Adrenal gland (tissue), 5 donors: Measurements from ENCODE around the gene PLA2G12A.

ENCODE experiments used
- POLR2A ChIP-seq, 2 donors: fragments of 450-650 bp; IDR thresholded peaks; one replicate each; pipeline ENCODE4 v1.6.1; 2017; ENCODE audit warnings: antibody characterized with exemption in 2 of 2, mild to moderate bottlenecking in 2 of 2, moderate library complexity in 1 of 2
- TF ChIP-seq, protein P1 (sequence below), 6 experiments: fragments of 450-650 bp in 4 of 6; fragments of 200-600 bp in 2 of 6; sonication (generic) in 1 of 6; IDR thresholded peaks; 1 replicate in 5 of 6; 2 replicates in 1 of 6; pipeline versions ENCODE4 v1.5.1 to v1.8.0; 2016 to 2021; ENCODE audit warnings: antibody characterized with exemption in 6 of 6, mild to moderate bottlenecking in 2 of 6, moderate library complexity in 1 of 6
- donor health status: DM: no; HTN: no; CAD: no.

DNA sequence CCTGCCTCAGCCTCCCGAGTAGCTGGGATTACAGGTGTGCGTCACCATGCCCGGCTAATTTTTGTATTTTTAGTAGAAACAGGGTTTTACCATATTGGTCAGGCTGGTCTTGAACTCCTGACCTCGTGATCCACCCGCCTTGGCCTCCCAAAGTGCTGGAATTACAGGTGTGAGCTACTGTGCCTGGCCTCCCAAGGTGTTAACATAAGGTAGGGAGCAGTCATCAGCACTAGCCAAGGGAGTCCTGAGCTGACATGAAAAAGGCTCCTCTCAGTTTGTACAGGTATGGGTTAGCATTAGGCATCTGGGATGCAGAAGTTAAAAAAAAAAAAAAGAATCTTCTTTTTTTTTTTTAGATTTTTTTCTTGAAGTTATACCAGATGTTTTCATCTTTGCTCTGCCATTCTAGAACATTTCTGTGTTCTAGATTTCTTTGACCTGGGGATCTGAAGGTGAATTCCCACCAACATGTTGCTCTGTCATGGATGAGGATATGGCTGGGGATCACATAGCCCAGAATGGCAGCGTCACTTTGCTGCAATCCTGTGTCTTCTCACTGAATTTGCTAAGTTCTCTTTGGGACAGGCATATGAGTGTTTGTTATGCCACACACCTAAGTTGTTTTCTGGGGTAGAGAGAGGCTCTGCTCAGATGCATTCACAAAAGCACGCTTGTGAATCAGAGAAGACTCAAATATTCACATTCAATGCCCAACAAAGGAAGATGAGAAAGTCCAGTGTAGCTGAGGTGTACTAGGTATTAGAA lies 24.4 kb upstream of the PLA2G12A start:
- TF ChIP-seq, protein P1, sequence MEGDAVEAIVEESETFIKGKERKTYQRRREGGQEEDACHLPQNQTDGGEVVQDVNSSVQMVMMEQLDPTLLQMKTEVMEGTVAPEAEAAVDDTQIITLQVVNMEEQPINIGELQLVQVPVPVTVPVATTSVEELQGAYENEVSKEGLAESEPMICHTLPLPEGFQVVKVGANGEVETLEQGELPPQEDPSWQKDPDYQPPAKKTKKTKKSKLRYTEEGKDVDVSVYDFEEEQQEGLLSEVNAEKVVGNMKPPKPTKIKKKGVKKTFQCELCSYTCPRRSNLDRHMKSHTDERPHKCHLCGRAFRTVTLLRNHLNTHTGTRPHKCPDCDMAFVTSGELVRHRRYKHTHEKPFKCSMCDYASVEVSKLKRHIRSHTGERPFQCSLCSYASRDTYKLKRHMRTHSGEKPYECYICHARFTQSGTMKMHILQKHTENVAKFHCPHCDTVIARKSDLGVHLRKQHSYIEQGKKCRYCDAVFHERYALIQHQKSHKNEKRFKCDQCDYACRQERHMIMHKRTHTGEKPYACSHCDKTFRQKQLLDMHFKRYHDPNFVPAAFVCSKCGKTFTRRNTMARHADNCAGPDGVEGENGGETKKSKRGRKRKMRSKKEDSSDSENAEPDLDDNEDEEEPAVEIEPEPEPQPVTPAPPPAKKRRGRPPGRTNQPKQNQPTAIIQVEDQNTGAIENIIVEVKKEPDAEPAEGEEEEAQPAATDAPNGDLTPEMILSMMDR (IDR thresholded peaks at IDR 0.05), result no peak
- no peak for TF ChIP-seq POLR2A (IDR thresholded peaks at IDR 0.05)
